Measurements from ENCODE around the gene TGFB2. TPM values are rescaled to one million over a fixed set of nuclear protein-coding genes. Genes with fewer than 3 reads are reported as not detected.

The TGFB2 gene
- total and polyA plus RNA-seq, 2 experiments from 2014 or later = 0.97 to 1.3 TPM

DNA sequence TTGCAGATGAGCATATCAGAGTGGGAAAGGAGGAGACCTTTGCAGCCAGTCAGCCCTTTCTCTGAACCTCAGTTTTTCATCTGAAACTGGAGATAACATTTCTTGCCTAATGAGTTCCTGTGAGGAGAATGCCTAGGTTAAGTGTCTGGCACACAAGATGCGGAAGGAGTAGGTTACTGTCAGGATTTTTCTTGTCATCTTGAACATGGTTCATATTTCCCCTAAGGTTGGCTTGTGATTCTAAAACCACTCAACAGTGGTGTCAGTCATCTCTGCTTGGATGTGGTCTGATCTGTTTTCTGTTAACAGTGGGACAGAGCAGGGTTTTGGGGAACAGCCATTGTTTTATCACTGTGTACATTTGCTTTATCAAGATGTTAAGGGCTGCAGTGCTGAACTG lies 70.6 kb downstream of the TGFB2 start:
- no peaks in the 10 kb centered on the region for H3K79me2 ChIP-seq (ENCODE audit: insufficient read depth)
- DNase-seq = no peak
- no peaks in the 10 kb centered on the region for H4K20me1 ChIP-seq (ENCODE audit: insufficient read depth)
- H3K9me2 ChIP-seq (ENCODE audit: insufficient read depth) = no peaks in the 10 kb centered on the region
- TF ChIP-seq EZH2phosphoT487 (IDR thresholded peaks at IDR 0.05; ENCODE audit: insufficient read depth, low read depth) (no peak), EZH2 (IDR thresholded peaks at IDR 0.05; ENCODE audit: insufficient read depth, poor library complexity, severe bottlenecking) (no peak)
- H3K4me2 ChIP-seq (ENCODE audit: unreplicated experiment) = no peak overlapping the region
- no peak overlapping the region for H3K9ac ChIP-seq
- WGBS, 2 experiments (ENCODE audit: low coverage in 1 of 2, low lambda C conversion rate in 2 of 2, missing lambda C conversion rate in 2 of 2) = 100% methylated on average over 1 of the region's 1 CpG
- no peaks in the 10 kb centered on the region for H3K9me3 ChIP-seq (ENCODE audit: low read depth)
- no peak overlapping the region for H2AFZ ChIP-seq
- peaks cover 18% of the 10 kb centered on the region for H3K4me1 ChIP-seq (ENCODE audit: insufficient read depth)
- no peak overlapping the region for H3K27ac ChIP-seq
- no peaks in the 10 kb centered on the region for H3K27me3 ChIP-seq (replicated peaks; ENCODE audit: insufficient read depth)
- H3F3A ChIP-seq (ENCODE audit: insufficient read depth) = peaks cover 20% of the 10 kb centered on the region
- in situ Hi-C loops (cut with MboI) = no loop called here
- no peaks in the 10 kb centered on the region for H3K36me3 ChIP-seq (ENCODE audit: low read depth)
- H3K4me3 ChIP-seq = no peak overlapping the region

DNA sequence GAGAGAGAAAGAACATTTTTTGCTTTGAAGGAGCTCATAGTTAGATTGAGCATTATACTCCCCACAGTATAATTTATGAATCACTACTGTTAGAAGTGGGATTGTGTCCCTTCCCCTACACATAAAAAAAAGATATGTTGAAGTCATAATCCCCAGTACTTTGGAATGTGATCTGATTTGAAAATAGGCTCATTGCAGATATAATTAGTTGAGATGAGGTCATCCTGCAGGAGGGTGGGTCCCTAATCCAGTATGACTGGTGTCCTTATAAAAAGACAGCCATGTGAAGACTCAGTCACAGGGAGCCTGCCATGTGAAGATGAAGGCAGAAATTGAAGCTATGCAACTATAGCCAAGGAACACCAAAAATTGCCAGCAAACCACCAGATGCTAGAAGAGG lies 76.4 kb downstream of the TGFB2 start:
- no peak overlapping the region for H3K27ac ChIP-seq
- H3K4me3 ChIP-seq = no peak overlapping the region
- peak; percentile 25 for DNase-seq
- no peak overlapping the region for H3K9ac ChIP-seq
- in situ Hi-C loops (cut with MboI) = no loop called here
- no peaks in the 10 kb centered on the region for H3K27me3 ChIP-seq (replicated peaks; ENCODE audit: insufficient read depth)
- no peaks in the 10 kb centered on the region for H3K79me2 ChIP-seq (ENCODE audit: insufficient read depth)
- no peak overlapping the region for H3K4me2 ChIP-seq (ENCODE audit: unreplicated experiment)
- H3K36me3 ChIP-seq (ENCODE audit: low read depth) = no peaks in the 10 kb centered on the region
- TF ChIP-seq EZH2 (IDR thresholded peaks at IDR 0.05; ENCODE audit: insufficient read depth, poor library complexity, severe bottlenecking) (no peak), EZH2phosphoT487 (IDR thresholded peaks at IDR 0.05; ENCODE audit: insufficient read depth, low read depth) (no peak)
- no peaks in the 10 kb centered on the region for H4K20me1 ChIP-seq (ENCODE audit: insufficient read depth)
- peaks cover 13% of the 10 kb centered on the region for H3F3A ChIP-seq (ENCODE audit: insufficient read depth)
- H3K9me2 ChIP-seq (ENCODE audit: insufficient read depth) = no peaks in the 10 kb centered on the region
- H3K9me3 ChIP-seq (ENCODE audit: low read depth) = no peaks in the 10 kb centered on the region
- no peak overlapping the region for H2AFZ ChIP-seq
- peaks cover 28% of the 10 kb centered on the region for H3K4me1 ChIP-seq (ENCODE audit: insufficient read depth)

DNA sequence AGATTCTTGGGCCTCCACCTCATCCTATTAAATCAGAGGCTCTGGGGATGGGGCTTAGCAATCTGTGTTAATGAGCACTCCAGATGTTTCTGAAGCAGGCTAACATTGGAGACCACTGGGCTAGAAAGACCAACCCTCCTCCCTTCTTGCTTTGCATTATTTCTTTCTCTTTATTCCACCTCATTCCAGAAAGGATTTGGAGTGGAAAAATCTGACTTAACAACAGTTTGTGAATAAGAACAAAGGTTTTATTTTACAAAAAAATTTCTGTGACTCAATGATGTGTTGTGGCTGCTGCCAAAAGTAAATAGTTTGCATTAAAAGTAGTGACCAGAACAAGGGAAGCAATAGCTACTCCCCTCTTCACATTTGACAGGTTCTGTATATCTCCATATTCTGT lies 79.4 kb downstream of the TGFB2 start:
- Histone ChIP-seq H3K9ac (no peak overlapping the region), H3K4me1 (ENCODE audit: insufficient read depth) (peaks cover 31% of the 10 kb centered on the region), H3K36me3 (ENCODE audit: low read depth) (no peaks in the 10 kb centered on the region), H3K4me2 (ENCODE audit: unreplicated experiment) (no peak overlapping the region), H3K79me2 (ENCODE audit: insufficient read depth) (no peaks in the 10 kb centered on the region), H3K4me3 (no peak overlapping the region), H2AFZ (no peak overlapping the region), H4K20me1 (ENCODE audit: insufficient read depth) (no peaks in the 10 kb centered on the region), H3F3A (ENCODE audit: insufficient read depth) (peaks cover 16% of the 10 kb centered on the region), H3K9me2 (ENCODE audit: insufficient read depth) (no peaks in the 10 kb centered on the region), H3K27me3 (replicated peaks; ENCODE audit: insufficient read depth) (no peaks in the 10 kb centered on the region), H3K27ac (no peak overlapping the region), H3K9me3 (ENCODE audit: low read depth) (no peaks in the 10 kb centered on the region)
- DNase-seq = peak; percentile 31
- no peak for TF ChIP-seq EZH2 (IDR thresholded peaks at IDR 0.05; ENCODE audit: insufficient read depth, poor library complexity, severe bottlenecking)
- TF ChIP-seq EZH2phosphoT487 (IDR thresholded peaks at IDR 0.05; ENCODE audit: insufficient read depth, low read depth) = no peak
- in situ Hi-C loops (cut with MboI) = no loop called here

- Histone ChIP-seq H3K4me2 (ENCODE audit: unreplicated experiment) (peak overlapping the region; percentile 19), H3K4me3 (no peak overlapping the region), H3K27ac (peak overlapping the region; percentile 77), H3K9ac (peak overlapping the region; percentile 24; the same call in 1 of the 2 replicates), H2AFZ (no peak overlapping the region), H3K9me3 (ENCODE audit: low read depth) (no peaks in the 10 kb centered on the region), H3K36me3 (ENCODE audit: low read depth) (no peaks in the 10 kb centered on the region), H3K27me3 (replicated peaks; ENCODE audit: insufficient read depth) (no peaks in the 10 kb centered on the region), H3K9me2 (ENCODE audit: insufficient read depth) (no peaks in the 10 kb centered on the region), H3F3A (ENCODE audit: insufficient read depth) (peaks cover 16% of the 10 kb centered on the region), H3K4me1 (ENCODE audit: insufficient read depth) (peaks cover 31% of the 10 kb centered on the region), H3K79me2 (ENCODE audit: insufficient read depth) (no peaks in the 10 kb centered on the region), H4K20me1 (ENCODE audit: insufficient read depth) (no peaks in the 10 kb centered on the region)
- WGBS, 2 experiments (ENCODE audit: low coverage in 1 of 2, low lambda C conversion rate in 2 of 2, missing lambda C conversion rate in 2 of 2) = 50 to 52% methylated on average over 5 of the region's 5 CpGs
- in situ Hi-C loops (cut with MboI) = no loop called here
- no peak for TF ChIP-seq EZH2 (IDR thresholded peaks at IDR 0.05; ENCODE audit: insufficient read depth, poor library complexity, severe bottlenecking)
- TF ChIP-seq EZH2phosphoT487 (IDR thresholded peaks at IDR 0.05; ENCODE audit: insufficient read depth, low read depth) = no peak
- peak; percentile 86 for DNase-seq
Measured at GRCh38 chr1:218425647-218426342, 80.7 kb downstream of the TGFB2 start.

DNA sequence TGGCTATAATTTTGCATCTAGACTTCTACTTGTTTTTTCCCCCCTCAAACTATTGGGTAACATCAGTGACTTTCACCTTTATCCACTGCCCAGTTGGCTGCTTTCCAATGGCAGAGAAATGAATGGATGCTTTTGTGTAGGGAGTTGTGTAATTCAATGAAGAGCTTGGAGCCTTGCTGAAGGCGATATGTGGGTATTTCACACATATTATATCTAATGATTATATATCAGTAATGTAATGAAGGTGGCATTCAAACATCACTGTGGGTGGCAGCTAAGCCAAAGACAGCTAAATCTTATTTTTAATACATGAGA lies 81.2 kb downstream of the TGFB2 start:
- no peaks in the 10 kb centered on the region for H3K36me3 ChIP-seq (ENCODE audit: low read depth)
- H2AFZ ChIP-seq = no peak overlapping the region
- H3F3A ChIP-seq (ENCODE audit: insufficient read depth) = peaks cover 16% of the 10 kb centered on the region
- peak overlapping the region; percentile 24; the same call in 1 of the 2 replicates for H3K9ac ChIP-seq
- no peaks in the 10 kb centered on the region for H3K27me3 ChIP-seq (replicated peaks; ENCODE audit: insufficient read depth)
- TF ChIP-seq EZH2 (IDR thresholded peaks at IDR 0.05; ENCODE audit: insufficient read depth, poor library complexity, severe bottlenecking) (no peak), EZH2phosphoT487 (IDR thresholded peaks at IDR 0.05; ENCODE audit: insufficient read depth, low read depth) (no peak)
- no peaks in the 10 kb centered on the region for H3K9me3 ChIP-seq (ENCODE audit: low read depth)
- no peaks in the 10 kb centered on the region for H4K20me1 ChIP-seq (ENCODE audit: insufficient read depth)
- H3K9me2 ChIP-seq (ENCODE audit: insufficient read depth) = no peaks in the 10 kb centered on the region
- no peaks in the 10 kb centered on the region for H3K79me2 ChIP-seq (ENCODE audit: insufficient read depth)
- H3K4me2 ChIP-seq (ENCODE audit: unreplicated experiment) = peak overlapping the region; percentile 19
- peaks cover 28% of the 10 kb centered on the region for H3K4me1 ChIP-seq (ENCODE audit: insufficient read depth)
- peak; percentile 54 for DNase-seq
- in situ Hi-C loops (cut with MboI) = no loop called here
- H3K27ac ChIP-seq = peak overlapping the region; percentile 77
- WGBS, 2 experiments (ENCODE audit: low coverage in 1 of 2, low lambda C conversion rate in 2 of 2, missing lambda C conversion rate in 2 of 2) = 97 to 100% methylated on average over 1 of the region's 1 CpG
- no peak overlapping the region for H3K4me3 ChIP-seq

All from GM23248 (cell line).